ENCODE results near the gene SLC25A33. TPM values are rescaled to one million over a fixed set of nuclear protein-coding genes. Genes with fewer than 3 reads are reported as not detected.

The SLC25A33 gene
- total RNA-seq, 2 donors from 2014 or later, result 4.1 to 12.3 TPM

GRCh38 chr1:9604836-9605235 lies 65.6 kb downstream of the SLC25A33 start:
- ATAC-seq (ENCODE audit: insufficient number of reproducible peaks, low FRiP score, low read depth) (no peak), DNase-seq (ENCODE audit: low spot score) (no peak)
- peaks cover 9% of the 10 kb centered on the region for H3K36me3 ChIP-seq
- no peaks in the 10 kb centered on the region for H3K9me3 ChIP-seq
- H3K4me3 ChIP-seq, result no peak overlapping the region
- no peaks in the 10 kb centered on the region for H3K27me3 ChIP-seq (replicated peaks; ENCODE audit: insufficient read depth)
- no peak for TF ChIP-seq CTCF (IDR thresholded peaks at IDR 0.05)
- no peak overlapping the region for H3K27ac ChIP-seq
- no peaks in the 10 kb centered on the region for H3K4me1 ChIP-seq (ENCODE audit: control insufficient read depth in 1 of 2, low read depth in 2 of 2)

GRCh38 chr1:9605946-9606455 lies 66.7 kb downstream of the SLC25A33 start:
- no peak overlapping the region for H3K27ac ChIP-seq
- DNase-seq (ENCODE audit: low spot score) (no peak), ATAC-seq (ENCODE audit: insufficient number of reproducible peaks, low FRiP score, low read depth) (no peak)
- no peaks in the 10 kb centered on the region for H3K27me3 ChIP-seq (replicated peaks; ENCODE audit: insufficient read depth)
- H3K36me3 ChIP-seq, result peaks cover 14% of the 10 kb centered on the region
- H3K4me1 ChIP-seq (ENCODE audit: control insufficient read depth in 1 of 2, low read depth in 2 of 2), result no peaks in the 10 kb centered on the region
- H3K4me3 ChIP-seq, result no peak overlapping the region
- no peaks in the 10 kb centered on the region for H3K9me3 ChIP-seq
- no peak for TF ChIP-seq CTCF (IDR thresholded peaks at IDR 0.05)

DNA sequence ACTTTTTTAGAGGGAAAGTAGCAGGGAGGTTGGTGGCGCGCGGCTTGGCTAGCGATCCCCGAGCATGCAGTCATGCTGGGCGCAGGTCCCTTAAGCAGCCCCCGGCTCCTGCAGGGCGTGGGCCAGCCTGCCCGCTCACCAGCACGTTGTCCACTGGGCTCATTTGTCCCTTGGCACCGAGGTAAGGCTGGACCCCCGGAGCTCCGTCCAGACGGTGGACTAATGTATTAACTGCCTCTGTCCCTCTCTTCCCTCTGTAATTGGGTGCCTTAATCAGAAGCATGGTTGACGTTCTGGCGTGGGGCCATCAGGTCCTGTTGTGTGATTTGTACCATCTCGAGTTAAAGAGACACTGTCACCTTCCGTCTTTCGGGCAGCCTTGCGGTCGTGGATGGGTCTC lies 67.2 kb downstream of the SLC25A33 start:
- Histone ChIP-seq H3K36me3 (peaks cover 14% of the 10 kb centered on the region), H3K4me1 (ENCODE audit: control insufficient read depth in 1 of 2, low read depth in 2 of 2) (no peaks in the 10 kb centered on the region), H3K4me3 (no peak overlapping the region), H3K9me3 (no peaks in the 10 kb centered on the region), H3K27ac (no peak overlapping the region), H3K27me3 (replicated peaks; ENCODE audit: insufficient read depth) (no peaks in the 10 kb centered on the region)
- DNase-seq (ENCODE audit: low spot score), result no peak
- no peak for ATAC-seq (ENCODE audit: insufficient number of reproducible peaks, low FRiP score, low read depth)
- no peak for TF ChIP-seq CTCF (IDR thresholded peaks at IDR 0.05)

DNA sequence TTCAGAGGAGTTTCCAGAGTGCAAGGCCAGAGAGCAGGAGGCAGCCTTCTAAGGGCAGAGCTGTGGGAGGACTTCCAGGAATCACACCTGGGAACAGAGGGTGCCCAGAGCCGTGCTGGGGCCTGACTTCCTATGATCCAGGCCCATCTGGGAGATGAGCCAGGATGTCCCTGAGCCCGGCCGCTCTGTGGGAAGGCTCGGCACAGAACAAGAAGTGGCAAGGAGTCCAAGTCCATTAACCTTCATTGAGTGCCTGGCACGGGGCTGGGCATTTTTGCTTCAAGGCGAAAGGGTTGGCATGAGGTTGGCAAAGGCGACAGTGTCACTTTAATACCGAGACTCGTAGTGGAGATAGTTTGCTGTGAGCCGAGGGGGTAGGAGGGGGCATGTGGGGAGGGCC lies 67.7 kb downstream of the SLC25A33 start:
- no peaks in the 10 kb centered on the region for H3K9me3 ChIP-seq
- no peak overlapping the region for H3K4me3 ChIP-seq
- no peak for DNase-seq (ENCODE audit: low spot score)
- peaks cover 14% of the 10 kb centered on the region for H3K36me3 ChIP-seq
- no peak for ATAC-seq (ENCODE audit: insufficient number of reproducible peaks, low FRiP score, low read depth)
- no peak for TF ChIP-seq CTCF (IDR thresholded peaks at IDR 0.05)
- no peaks in the 10 kb centered on the region for H3K27me3 ChIP-seq (replicated peaks; ENCODE audit: insufficient read depth)
- H3K4me1 ChIP-seq (ENCODE audit: control insufficient read depth in 1 of 2, low read depth in 2 of 2), result no peaks in the 10 kb centered on the region
- H3K27ac ChIP-seq, result no peak overlapping the region

- H3K9me3 ChIP-seq, result no peaks in the 10 kb centered on the region
- TF ChIP-seq CTCF (IDR thresholded peaks at IDR 0.05), result no peak
- no peaks in the 10 kb centered on the region for H3K27me3 ChIP-seq (replicated peaks; ENCODE audit: insufficient read depth)
- no peaks in the 10 kb centered on the region for H3K4me1 ChIP-seq (ENCODE audit: control insufficient read depth in 1 of 2, low read depth in 2 of 2)
- H3K36me3 ChIP-seq, result peaks cover 17% of the 10 kb centered on the region
- ATAC-seq (ENCODE audit: insufficient number of reproducible peaks, low FRiP score, low read depth), result no peak
- H3K4me3 ChIP-seq, result no peak overlapping the region
- no peak for DNase-seq (ENCODE audit: low spot score)
- H3K27ac ChIP-seq, result no peak overlapping the region
Observed at GRCh38 chr1:9607352-9607751, 68.1 kb downstream of the SLC25A33 start.
